BLaER1 treated with 17β-estradiol and CSF1 and Interleukin-3, amounts not matched to agents 10 nM and 100 nM (cell line): ENCODE measurements around the gene TMEM63A.
"Not testable (repeated sequence)": the region's sequence is repeated elsewhere in the genome, so short reads cannot be mapped to it uniquely, and the experiment has no call there.

Experiments used
- H3K27ac ChIP-seq, 11 experiments: shearing (Covaris generic); formaldehyde crosslinking; 2 replicates each; pipeline ENCODE4 v1.8.1; 2022
- H3K27me3 ChIP-seq, 11 experiments: shearing (Covaris generic); formaldehyde crosslinking; 2 replicates each; pipeline ENCODE4 v1.8.1; 2022
- H3K36me3 ChIP-seq, 11 experiments: shearing (Covaris generic); formaldehyde crosslinking; 2 replicates each; pipeline ENCODE4 v1.8.1; 2022
- H3K4me1 ChIP-seq, 10 experiments: shearing (Covaris generic); formaldehyde crosslinking; 2 replicates each; pipeline ENCODE4 v1.8.1; 2022
- H3K4me2 ChIP-seq, 11 experiments: shearing (Covaris generic); formaldehyde crosslinking; 2 replicates each; pipeline ENCODE4 v1.8.1; 2022
- H3K4me3 ChIP-seq, 10 experiments: shearing (Covaris generic); formaldehyde crosslinking; 2 replicates each; pipeline ENCODE4 v1.8.1; 2022
- H3K9ac ChIP-seq, 11 experiments: shearing (Covaris generic); formaldehyde crosslinking; 2 replicates each; pipeline ENCODE4 v1.8.1; 2022
- H3K9me3 ChIP-seq, 11 experiments: shearing (Covaris generic); formaldehyde crosslinking; replicated peaks in 1 of 11; 2 replicates each; pipeline ENCODE4 v1.8.1; 2022
- H4K20me1 ChIP-seq, 11 experiments: shearing (Covaris generic); formaldehyde crosslinking; 2 replicates each; pipeline ENCODE4 v1.8.1; 2022
- Cebpa-rat ChIP-seq, 11 experiments: shearing (Covaris generic); IDR thresholded peaks; 2 replicates each; pipeline ENCODE4 v1.8.1; 2022

TMEM63A gene

GRCh38 chr1:225842788-225843425 lies 39.3 kb downstream of the TMEM63A start:
- H3K9me3 ChIP-seq = no peaks in the 10 kb centered on the region
- peaks cover 12 to 38% (median 18%) of the 10 kb centered on the region in 11 experiments for H3K36me3 ChIP-seq
- H3K9ac ChIP-seq = 0 out of 22 replicates have a peak overlapping the region, but pooled peaks of 1 of the 11 experiments have one; percentile 18
- peaks cover 0 to 19% (median 0%) of the 10 kb centered on the region in 11 experiments; a peak in 5 of 22 replicates for H4K20me1 ChIP-seq
- H3K4me1 ChIP-seq = peaks cover 11 to 37% (median 27%) of the 10 kb centered on the region in 10 experiments
- no peaks in the 10 kb centered on the region for H3K27me3 ChIP-seq
- TF ChIP-seq Cebpa-rat (IDR thresholded peaks at IDR 0.05) = no peak
- peak overlapping the region in 3 of 11 experiments; percentile 12 to 20 (median 18); a peak in 2 of 22 replicates for H3K4me2 ChIP-seq
- no peak overlapping the region for H3K4me3 ChIP-seq
- no peak overlapping the region for H3K27ac ChIP-seq

- Histone ChIP-seq H3K36me3 (peaks cover 11 to 37% (median 17%) of the 10 kb centered on the region in 11 experiments), H3K4me3 (no peak overlapping the region), H3K9me3 (no peaks in the 10 kb centered on the region), H3K4me2 (peak overlapping the region in 1 of 11 experiments; percentile 12; a peak in 1 of 22 replicates), H3K27me3 (no peaks in the 10 kb centered on the region), H3K4me1 (peaks cover 3 to 28% (median 19%) of the 10 kb centered on the region in 10 experiments), H3K9ac (no peak overlapping the region), H4K20me1 (peaks cover 0 to 12% (median 0%) of the 10 kb centered on the region in 11 experiments; a peak in 2 of 22 replicates), H3K27ac (no peak overlapping the region)
- TF ChIP-seq Cebpa-rat (IDR thresholded peaks at IDR 0.05) = no peak
Observed at GRCh38 chr1:225842074-225842473, 40.1 kb downstream of the TMEM63A start.

GRCh38 chr1:225840713-225841112 lies 41.5 kb downstream of the TMEM63A start:
- no peaks in the 10 kb centered on the region for H3K27me3 ChIP-seq
- H3K4me1 ChIP-seq = peaks cover 0 to 15% (median 7%) of the 10 kb centered on the region in 10 experiments; a peak in 10 of 20 replicates
- no peak overlapping the region for H3K27ac ChIP-seq
- H3K4me3 ChIP-seq = no peak overlapping the region
- H3K4me2 ChIP-seq = no peak overlapping the region
- TF ChIP-seq Cebpa-rat (IDR thresholded peaks at IDR 0.05) = no peak
- no peak overlapping the region for H3K9ac ChIP-seq
- peaks cover 0 to 25% (median 5%) of the 10 kb centered on the region in 11 experiments; a peak in 9 of 22 replicates for H3K36me3 ChIP-seq
- H4K20me1 ChIP-seq = no peaks in the 10 kb centered on the region; a peak in 1 of 22 replicates
- no peaks in the 10 kb centered on the region for H3K9me3 ChIP-seq

- Histone ChIP-seq H3K9me3 (no peaks in the 10 kb centered on the region), H3K9ac (no peak overlapping the region), H3K4me3 (no peak overlapping the region), H3K4me2 (no peak overlapping the region), H3K27me3 (no peaks in the 10 kb centered on the region), H4K20me1 (no peaks in the 10 kb centered on the region; a peak in 1 of 22 replicates), H3K4me1 (peaks cover 0 to 13% (median 4%) of the 10 kb centered on the region in 10 experiments; a peak in 7 of 20 replicates), H3K36me3 (peaks cover 0 to 25% (median 5%) of the 10 kb centered on the region in 11 experiments; a peak in 9 of 22 replicates), H3K27ac (no peak overlapping the region)
- no peak for TF ChIP-seq Cebpa-rat (IDR thresholded peaks at IDR 0.05)
Observed at GRCh38 chr1:225840223-225840610, 42.0 kb downstream of the TMEM63A start.

- Histone ChIP-seq H3K4me2 (no peak overlapping the region), H3K27ac (no peak overlapping the region), H3K9ac (no peak overlapping the region), H3K4me3 (no peak overlapping the region), H3K36me3 (peaks cover 0 to 14% (median 0%) of the 10 kb centered on the region in 11 experiments; a peak in 4 of 22 replicates), H4K20me1 (no peaks in the 10 kb centered on the region; a peak in 1 of 22 replicates), H3K9me3 (no peaks in the 10 kb centered on the region), H3K27me3 (no peaks in the 10 kb centered on the region), H3K4me1 (peaks cover 0 to 13% (median 4%) of the 10 kb centered on the region in 10 experiments; a peak in 7 of 20 replicates)
- TF ChIP-seq Cebpa-rat (IDR thresholded peaks at IDR 0.05) = no peak
Observed at GRCh38 chr1:225838793-225839192, 43.4 kb downstream of the TMEM63A start.

- not testable (repeated sequence) for H3K4me1 ChIP-seq, H3K27me3 ChIP-seq
- H3K36me3 ChIP-seq = peaks cover 0 to 27% (median 5%) of the 10 kb centered on the region in 11 experiments; a peak in 7 of 22 replicates
Observed at GRCh38 chr1:225836296-225836695, 45.9 kb downstream of the TMEM63A start.

GRCh38 chr1:225835856-225836255 lies 46.3 kb downstream of the TMEM63A start:
- Histone ChIP-seq H3K4me3 (no peak overlapping the region), H3K9me3 (no peaks in the 10 kb centered on the region), H3K4me1 (no peaks in the 10 kb centered on the region), H3K27ac (no peak overlapping the region), H4K20me1 (no peaks in the 10 kb centered on the region), H3K36me3 (peaks cover 0 to 27% (median 5%) of the 10 kb centered on the region in 11 experiments; a peak in 7 of 22 replicates), H3K4me2 (no peak overlapping the region), H3K27me3 (no peaks in the 10 kb centered on the region), H3K9ac (no peak overlapping the region)
- no peak for TF ChIP-seq Cebpa-rat (IDR thresholded peaks at IDR 0.05)

More at GRCh38 chr1:225836296-225836695, 45.9 kb downstream of the TMEM63A start:
- H3K9me3 ChIP-seq, H3K4me2 ChIP-seq, H3K4me3 ChIP-seq, H3K27ac ChIP-seq, H3K9ac ChIP-seq, H4K20me1 ChIP-seq: not testable (repeated sequence)

GRCh38 chr1:225834417-225835329 lies 47.5 kb downstream of the TMEM63A start:
- Histone ChIP-seq H4K20me1 (no peaks in the 10 kb centered on the region), H3K27ac (no peak overlapping the region), H3K9me3 (no peaks in the 10 kb centered on the region), H3K27me3 (no peaks in the 10 kb centered on the region), H3K36me3 (peaks cover 0 to 22% (median 5%) of the 10 kb centered on the region in 11 experiments; a peak in 7 of 22 replicates), H3K4me1 (no peaks in the 10 kb centered on the region), H3K4me2 (no peak overlapping the region), H3K4me3 (no peak overlapping the region), H3K9ac (no peak overlapping the region)
- TF ChIP-seq Cebpa-rat (IDR thresholded peaks at IDR 0.05) = no peak

GRCh38 chr1:225830841-225831240 lies 51.3 kb downstream of the TMEM63A start:
- H3K4me2 ChIP-seq = no peak overlapping the region
- peaks cover 0 to 19% (median 5%) of the 10 kb centered on the region in 11 experiments; a peak in 6 of 22 replicates for H3K36me3 ChIP-seq
- H3K9me3 ChIP-seq = no peaks in the 10 kb centered on the region
- peaks cover 0 to 16% (median 0%) of the 10 kb centered on the region in 10 experiments; a peak in 6 of 20 replicates for H3K4me1 ChIP-seq
- no peaks in the 10 kb centered on the region for H4K20me1 ChIP-seq
- H3K27ac ChIP-seq = no peak overlapping the region
- H3K27me3 ChIP-seq = no peaks in the 10 kb centered on the region
- no peak overlapping the region for H3K9ac ChIP-seq
- H3K4me3 ChIP-seq = no peak overlapping the region
- TF ChIP-seq Cebpa-rat (IDR thresholded peaks at IDR 0.05) = no peak
